GM12878 (cell line): ENCODE results near the gene RASGRP3. TPM values are rescaled to one million over a fixed set of nuclear protein-coding genes. Genes with fewer than 3 reads are reported as not detected.

Source experiments
- ATAC-seq: fragments of 200-7000 bp; cut with Tn5 transposase; 3 replicates; pipeline ENCODE4 v1.9.1; 2020; ENCODE audit warnings: mild to moderate bottlenecking, moderate library complexity
- BruUV-seq: library from RNA; stranded (reverse); fragments of 400-500 nt; replicated peaks from 2 replicates; lab custom pipeline; 2021; lab: Mats Ljungman, UMichigan
- CTCF ChIA-PET: fragments of 300-600 bp; sonication (Branson Sonifier 250); formaldehyde crosslinking; extraction: SDS; loops from one replicate; lab custom pipeline; 2021; ENCODE audit warnings: inconsistent platforms; lab: Yijun Ruan, JAX
- POLR2A ChIA-PET: fragments of 350-600 bp; formaldehyde crosslinking; extraction: SDS; loops from one replicate; lab custom pipeline; 2021; ENCODE audit warnings: inconsistent platforms; lab: Charles Lee
- RAD21 ChIA-PET: fragments of 300-600 bp; sonication (Branson Sonifier 250); formaldehyde crosslinking; loops from one replicate; lab custom pipeline; 2023; ENCODE audit warnings: antibody characterized with exemption; ENCODE audit not compliant: unreplicated experiment; lab: Charles Lee
- SMC1A ChIA-PET: fragments of 300-600 bp; sonication (Branson Sonifier 250); formaldehyde crosslinking; loops from one replicate; lab custom pipeline; 2023; ENCODE audit not compliant: unreplicated experiment, uncharacterized antibody; lab: Charles Lee
- DNase-seq: peaks from one replicate; pipeline ENCODE4 v3.0.0-alpha.2; 2011; ENCODE audit warnings: low read depth, low spot score
- FAIRE-seq: peaks from 3 replicates; lab custom pipeline; 2011; peaks lifted over from hg19 to GRCh38; lab: Jason Lieb, UNC
- H2AFZ ChIP-seq: 2 replicates; pipeline ENCODE4 v1.6.0; 2011; ENCODE audit warnings: low read depth, low read length, control low read depth; ENCODE audit not compliant: control insufficient read depth
- H3K27ac ChIP-seq: 2 replicates; pipeline ENCODE4 v1.5.1; 2011; ENCODE audit warnings: control low read depth; ENCODE audit not compliant: control insufficient read depth, insufficient read depth
- H3K27me3 ChIP-seq, 2 experiments: replicated peaks in 1 of 2; 2 replicates each; pipeline versions ENCODE4 v1.6.0 to v1.6.1; 2011; ENCODE audit warnings: low read length in 1 of 2; ENCODE audit not compliant: control insufficient read depth in 2 of 2, insufficient read depth in 2 of 2
- H3K36me3 ChIP-seq, 2 experiments: 2 replicates each; pipeline ENCODE4 v1.5.1; 2011; ENCODE audit warnings: low read length in 1 of 2; ENCODE audit not compliant: control insufficient read depth in 2 of 2, insufficient read depth in 2 of 2
- H3K4me1 ChIP-seq: 2 replicates; pipeline ENCODE4 v1.6.1; 2011; ENCODE audit warnings: mild to moderate bottlenecking, low read length, moderate library complexity, mixed read lengths; ENCODE audit not compliant: control insufficient read depth, insufficient read depth
- H3K4me2 ChIP-seq: 2 replicates; pipeline ENCODE4 v1.6.0; 2011; ENCODE audit warnings: control low read depth; ENCODE audit not compliant: control insufficient read depth, insufficient read depth
- H3K4me3 ChIP-seq: fragments of 200-600 bp; sonication (generic); 2 replicates; pipeline ENCODE4 v1.5.1; 2016
- H3K79me2 ChIP-seq: 2 replicates; pipeline ENCODE4 v1.6.0; 2011; ENCODE audit warnings: low read length; ENCODE audit not compliant: control insufficient read depth, insufficient read depth
- H3K9ac ChIP-seq: 2 replicates; pipeline ENCODE4 v1.8.0; 2011; ENCODE audit warnings: low read length, control low read depth, mixed read lengths; ENCODE audit not compliant: control insufficient read depth, insufficient read depth
- H3K9me3 ChIP-seq: replicated peaks from 3 replicates; pipeline ENCODE4 v1.5.1; 2011; ENCODE audit warnings: mild to moderate bottlenecking, low read length; ENCODE audit not compliant: control insufficient read depth, insufficient read depth
- H4K20me1 ChIP-seq: 2 replicates; pipeline ENCODE4 v1.6.0; 2011; ENCODE audit not compliant: control insufficient read depth, insufficient read depth
- BACH1 ChIP-seq: fragments of 450-650 bp; IDR thresholded peaks from 2 replicates; pipeline ENCODE4 v1.6.1; 2017; ENCODE audit warnings: mild to moderate bottlenecking, borderline replicate concordance
- DPF2 ChIP-seq: fragments of 450-650 bp; IDR thresholded peaks from 2 replicates; pipeline ENCODE4 v1.6.1; 2017; ENCODE audit warnings: mild to moderate bottlenecking
- ETV6 ChIP-seq, 2 experiments: fragments of 450-650 bp in 1 of 2; IDR thresholded peaks in 1 of 2; conservative IDR thresholded peaks in 1 of 2; 2 replicates each; pipeline ENCODE4 v1.6.1; 2014; ENCODE audit warnings: antibody characterized with exemption in 1 of 2, borderline replicate concordance in 1 of 2, low read depth in 1 of 2, mild to moderate bottlenecking in 1 of 2, moderate library complexity in 1 of 2
- NBN ChIP-seq: fragments of 450-650 bp; IDR thresholded peaks from 2 replicates; pipeline ENCODE4 v1.6.1; 2016
- TCF7 ChIP-seq: IDR thresholded peaks from 2 replicates; pipeline ENCODE4 v1.6.1; 2014; ENCODE audit warnings: antibody characterized with exemption, borderline replicate concordance
- ZNF207 ChIP-seq: fragments of 450-650 bp; IDR thresholded peaks from 2 replicates; pipeline ENCODE4 v1.6.1; 2014; ENCODE audit warnings: antibody characterized with exemption, mild to moderate bottlenecking, borderline replicate concordance
- WGBS: methylation state at CpG from one replicate; pipeline ENCODE4 v1.1.6; 2016; ENCODE audit warnings: low lambda C conversion rate; ENCODE audit not compliant: insufficient replicate concordance, insufficient coverage; ENCODE audit errors: missing lambda C conversion rate; 5-methylcytosine and 5-hydroxymethylcytosine counted together
- in situ Hi-C: fragments of 300-500 bp; cut with MboI; formaldehyde crosslinking; loops from 9 replicates; pipeline ENCODE4 v1.14.3; 2018; ENCODE audit warnings: mixed read lengths
- intact Hi-C: fragments of 100-400 bp; cut with micrococcal nuclease; formaldehyde crosslinking; loops from one replicate; pipeline ENCODE4 v1.14.2; 2022; ENCODE audit not compliant: unreplicated experiment
- polyA plus RNA-seq, 11 experiments: library from polyadenylated mRNA; depleted of rRNA in 4 of 11; unstranded in 6 of 11; stranded (reverse) in 5 of 11; fragments of >200 nt; fragmentation: Nextera tagmentation in 4 of 11; fragmentation: Illumina TruSeq in 1 of 11; extraction: Ambion mirVana in 4 of 11; extraction: Trizol in 1 of 11; gene quantifications; 1 replicate in 1 of 11; 2 replicates in 10 of 11; pipeline versions ENCODE4 v1.2.1 to v1.2.3, GENCODE V29; 2011 to 2016; ENCODE audit warnings: inconsistent platforms in 2 of 11, missing spikeins in 2 of 11, low read depth in 1 of 11
- total RNA-seq, 4 experiments: library from RNA; depleted of rRNA in 3 of 4; stranded (reverse); fragments of >200 nt in 3 of 4; fragmentation: Illumina TruSeq in 1 of 4; extraction: Trizol in 1 of 4; gene quantifications; 2 replicates each; pipeline versions ENCODE4 v1.2.1 to v1.2.3, GENCODE V29; 2013 to 2021
- TF ChIP-seq, protein P1 (sequence below): fragments of 450-650 bp; IDR thresholded peaks from 2 replicates; pipeline ENCODE4 v1.6.1; 2017; ENCODE audit warnings: mild to moderate bottlenecking, moderate library complexity
- TF ChIP-seq, protein P2 (sequence below): fragments of 450-650 bp; IDR thresholded peaks from 2 replicates; pipeline ENCODE4 v1.6.1; 2017; ENCODE audit warnings: mild to moderate bottlenecking, low read depth, inconsistent platforms; ENCODE audit not compliant: poor library complexity, severe bottlenecking
- TF ChIP-seq, protein P3 (sequence below): fragments of 450-650 bp; conservative IDR thresholded peaks from 2 replicates; pipeline ENCODE4 v1.6.1; 2017; ENCODE audit warnings: mild to moderate bottlenecking, moderate library complexity

Gene RASGRP3
- total and polyA plus RNA-seq, 10 of the 15 experiments (the other 5 are each of a cell fraction or from before 2014, with no cell fraction given): 31.6 to 106 (median 64.7) TPM

DNA sequence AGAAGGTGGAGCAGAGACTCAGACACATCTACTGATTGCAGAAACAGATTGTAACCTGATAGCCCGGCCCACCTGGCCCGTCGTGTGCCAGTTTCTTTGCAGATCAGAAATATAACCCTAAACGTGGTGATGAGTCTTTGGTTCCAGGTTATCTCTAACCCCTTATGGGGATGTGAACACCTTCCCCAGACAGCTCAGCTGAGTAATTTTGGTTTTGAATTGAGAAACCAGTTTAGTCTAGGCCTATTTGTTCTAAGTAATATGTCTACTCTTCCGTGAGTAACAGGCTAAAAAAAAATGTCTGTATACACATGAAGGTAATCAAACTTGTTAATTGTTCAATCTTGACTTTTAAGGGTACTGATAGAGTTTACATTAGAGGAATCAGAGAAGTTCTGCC lies 35.7 kb downstream of the RASGRP3 start (continued):
- TF ChIP-seq ZNF207: no peak

DNA sequence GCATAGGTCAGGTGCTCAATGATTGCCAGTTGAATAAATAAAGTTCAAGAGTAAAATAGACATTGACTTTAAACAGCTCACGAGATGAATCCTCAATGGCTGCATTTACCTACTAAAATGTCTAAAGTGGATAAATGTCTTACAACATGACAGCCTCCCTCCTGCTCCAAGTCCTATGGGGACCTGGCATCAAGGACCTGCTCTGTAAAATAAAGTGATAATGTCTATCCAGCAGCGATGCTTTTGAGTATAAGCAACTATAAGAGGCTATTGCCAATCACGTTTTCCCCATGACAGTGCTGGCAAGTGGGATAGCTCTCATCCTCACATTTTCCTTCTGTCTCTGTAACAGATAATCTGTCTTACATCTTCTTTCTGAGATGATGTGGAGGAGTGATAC lies 37.0 kb downstream of the RASGRP3 start:
- H3K4me2 ChIP-seq: no peak overlapping the region
- no TSS peak for BruUV-seq
- peaks cover 10 to 44% of the 10 kb centered on the region in 2 experiments for H3K36me3 ChIP-seq
- no peak overlapping the region for H3K27ac ChIP-seq
- intact Hi-C loops (loop anchor here (5.0 kb wide), 1 partner anchor 36 kb away; the partner anchor contains the start of gene RASGRP3), in situ Hi-C loops (no loop called here)
- H3K4me1 ChIP-seq: no peaks in the 10 kb centered on the region; the same call in 1 of the 2 replicates
- 100% methylated on average over 3 of the region's 3 CpGs for WGBS
- no peak overlapping the region for H2AFZ ChIP-seq
- H3K27me3 ChIP-seq: no peaks in the 10 kb centered on the region
- DNase-seq (no peak), FAIRE-seq (no peak), ATAC-seq (no peak)
- H3K9ac ChIP-seq: no peak overlapping the region
- TF ChIP-seq, protein P1, sequence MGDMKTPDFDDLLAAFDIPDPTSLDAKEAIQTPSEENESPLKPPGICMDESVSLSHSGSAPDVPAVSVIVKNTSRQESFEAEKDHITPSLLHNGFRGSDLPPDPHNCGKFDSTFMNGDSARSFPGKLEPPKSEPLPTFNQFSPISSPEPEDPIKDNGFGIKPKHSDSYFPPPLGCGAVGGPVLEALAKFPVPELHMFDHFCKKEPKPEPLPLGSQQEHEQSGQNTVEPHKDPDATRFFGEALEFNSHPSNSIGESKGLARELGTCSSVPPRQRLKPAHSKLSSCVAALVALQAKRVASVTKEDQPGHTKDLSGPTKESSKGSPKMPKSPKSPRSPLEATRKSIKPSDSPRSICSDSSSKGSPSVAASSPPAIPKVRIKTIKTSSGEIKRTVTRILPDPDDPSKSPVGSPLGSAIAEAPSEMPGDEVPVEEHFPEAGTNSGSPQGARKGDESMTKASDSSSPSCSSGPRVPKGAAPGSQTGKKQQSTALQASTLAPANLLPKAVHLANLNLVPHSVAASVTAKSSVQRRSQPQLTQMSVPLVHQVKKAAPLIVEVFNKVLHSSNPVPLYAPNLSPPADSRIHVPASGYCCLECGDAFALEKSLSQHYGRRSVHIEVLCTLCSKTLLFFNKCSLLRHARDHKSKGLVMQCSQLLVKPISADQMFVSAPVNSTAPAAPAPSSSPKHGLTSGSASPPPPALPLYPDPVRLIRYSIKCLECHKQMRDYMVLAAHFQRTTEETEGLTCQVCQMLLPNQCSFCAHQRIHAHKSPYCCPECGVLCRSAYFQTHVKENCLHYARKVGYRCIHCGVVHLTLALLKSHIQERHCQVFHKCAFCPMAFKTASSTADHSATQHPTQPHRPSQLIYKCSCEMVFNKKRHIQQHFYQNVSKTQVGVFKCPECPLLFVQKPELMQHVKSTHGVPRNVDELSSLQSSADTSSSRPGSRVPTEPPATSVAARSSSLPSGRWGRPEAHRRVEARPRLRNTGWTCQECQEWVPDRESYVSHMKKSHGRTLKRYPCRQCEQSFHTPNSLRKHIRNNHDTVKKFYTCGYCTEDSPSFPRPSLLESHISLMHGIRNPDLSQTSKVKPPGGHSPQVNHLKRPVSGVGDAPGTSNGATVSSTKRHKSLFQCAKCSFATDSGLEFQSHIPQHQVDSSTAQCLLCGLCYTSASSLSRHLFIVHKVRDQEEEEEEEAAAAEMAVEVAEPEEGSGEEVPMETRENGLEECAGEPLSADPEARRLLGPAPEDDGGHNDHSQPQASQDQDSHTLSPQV: no peak
- TF ChIP-seq, protein P2, sequence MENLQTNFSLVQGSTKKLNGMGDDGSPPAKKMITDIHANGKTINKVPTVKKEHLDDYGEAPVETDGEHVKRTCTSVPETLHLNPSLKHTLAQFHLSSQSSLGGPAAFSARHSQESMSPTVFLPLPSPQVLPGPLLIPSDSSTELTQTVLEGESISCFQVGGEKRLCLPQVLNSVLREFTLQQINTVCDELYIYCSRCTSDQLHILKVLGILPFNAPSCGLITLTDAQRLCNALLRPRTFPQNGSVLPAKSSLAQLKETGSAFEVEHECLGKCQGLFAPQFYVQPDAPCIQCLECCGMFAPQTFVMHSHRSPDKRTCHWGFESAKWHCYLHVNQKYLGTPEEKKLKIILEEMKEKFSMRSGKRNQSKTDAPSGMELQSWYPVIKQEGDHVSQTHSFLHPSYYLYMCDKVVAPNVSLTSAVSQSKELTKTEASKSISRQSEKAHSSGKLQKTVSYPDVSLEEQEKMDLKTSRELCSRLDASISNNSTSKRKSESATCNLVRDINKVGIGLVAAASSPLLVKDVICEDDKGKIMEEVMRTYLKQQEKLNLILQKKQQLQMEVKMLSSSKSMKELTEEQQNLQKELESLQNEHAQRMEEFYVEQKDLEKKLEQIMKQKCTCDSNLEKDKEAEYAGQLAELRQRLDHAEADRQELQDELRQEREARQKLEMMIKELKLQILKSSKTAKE: no peak
- TF ChIP-seq DPF2 (no peak), ETV6 (conservative IDR thresholded peaks at IDR 0.05 in 1 of 2, IDR thresholded peaks at IDR 0.05 in 1 of 2; ENCODE audit: borderline replicate concordance in 1 of 2, low read depth in 1 of 2) (no peak), BACH1 (no peak), TCF7 (no peak), NBN (no peak)
- TF ChIP-seq, protein P3, sequence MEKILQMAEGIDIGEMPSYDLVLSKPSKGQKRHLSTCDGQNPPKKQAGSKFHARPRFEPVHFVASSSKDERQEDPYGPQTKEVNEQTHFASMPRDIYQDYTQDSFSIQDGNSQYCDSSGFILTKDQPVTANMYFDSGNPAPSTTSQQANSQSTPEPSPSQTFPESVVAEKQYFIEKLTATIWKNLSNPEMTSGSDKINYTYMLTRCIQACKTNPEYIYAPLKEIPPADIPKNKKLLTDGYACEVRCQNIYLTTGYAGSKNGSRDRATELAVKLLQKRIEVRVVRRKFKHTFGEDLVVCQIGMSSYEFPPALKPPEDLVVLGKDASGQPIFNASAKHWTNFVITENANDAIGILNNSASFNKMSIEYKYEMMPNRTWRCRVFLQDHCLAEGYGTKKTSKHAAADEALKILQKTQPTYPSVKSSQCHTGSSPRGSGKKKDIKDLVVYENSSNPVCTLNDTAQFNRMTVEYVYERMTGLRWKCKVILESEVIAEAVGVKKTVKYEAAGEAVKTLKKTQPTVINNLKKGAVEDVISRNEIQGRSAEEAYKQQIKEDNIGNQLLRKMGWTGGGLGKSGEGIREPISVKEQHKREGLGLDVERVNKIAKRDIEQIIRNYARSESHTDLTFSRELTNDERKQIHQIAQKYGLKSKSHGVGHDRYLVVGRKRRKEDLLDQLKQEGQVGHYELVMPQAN: no peak
- H3K9me3 ChIP-seq: no peaks in the 10 kb centered on the region
- no peak overlapping the region for H3K4me3 ChIP-seq
- ChIA-PET CTCF (interaction anchor here (0.6 kb wide), 1 partner anchor 730 kb away, joined by 3 read pairs; no protein-coding TSS in a partner anchor), POLR2A (no interaction called here), SMC1A (interaction anchor here (1.1 kb wide), 1 partner anchor 12 kb away, joined by 3 read pairs; no protein-coding TSS in a partner anchor), RAD21 (no interaction called here)
- no peaks in the 10 kb centered on the region for H4K20me1 ChIP-seq
- peaks cover 25% of the 10 kb centered on the region for H3K79me2 ChIP-seq
